HEK293 (cell line): ENCODE measurements around the gene EIF3L.

ENCODE experiments used
- YY1 ChIP-seq: fragments of 450-650 bp; formaldehyde crosslinking; IDR thresholded peaks from 2 replicates; pipeline ENCODE4 v1.5.1; 2018; ENCODE audit warnings: missing biosample characterization, missing genetic modification characterization
- ZBTB21 ChIP-seq: fragments of 450-650 bp; formaldehyde crosslinking; IDR thresholded peaks from 2 replicates; pipeline ENCODE4 v1.5.1; 2017; ENCODE audit warnings: missing biosample characterization, missing genetic modification characterization

DNA sequence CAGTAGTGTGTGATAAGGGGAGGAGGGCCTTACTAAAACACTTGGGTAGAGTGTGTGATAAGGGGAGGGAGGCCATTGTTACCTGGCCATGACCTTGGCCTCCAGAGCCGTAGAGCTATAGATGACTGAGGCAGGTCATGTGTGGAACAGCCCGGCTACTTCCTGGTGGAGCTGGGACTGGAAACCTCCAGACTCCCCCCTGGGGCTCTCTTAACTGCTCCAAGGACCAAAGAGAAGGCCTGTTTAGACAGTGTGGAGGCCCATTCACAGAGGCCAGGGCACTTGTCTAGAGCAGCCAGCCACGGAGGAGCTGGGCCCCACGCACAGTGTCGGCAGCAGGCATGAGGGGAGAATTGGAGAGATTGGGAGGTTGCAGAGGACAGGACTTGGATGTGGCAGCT is 44.4 kb downstream of the EIF3L start:
- TF ChIP-seq ZBTB21 (tag by site-specific recombination) (no peak), YY1 (tag by site-specific recombination) (no peak)
